Measurements from ENCODE around the gene TCF7L1. TPM values are rescaled to one million over a fixed set of nuclear protein-coding genes. Genes with fewer than 3 reads are reported as not detected.
A peak's percentile ranks its signal among the peaks of the same experiment; 100 is the strongest.

TCF7L1 gene
- total RNA-seq, 1 experiment from 2014 or later: 3.0 TPM

- CTCF ChIA-PET: no interaction called here
- H3K27ac Mint-ChIP-seq (ENCODE audit: unreplicated experiment): no peak overlapping the region
Measured at GRCh38 chr2:85243101-85244072, 110.2 kb downstream of the TCF7L1 start.

GRCh38 chr2:85244828-85245227 lies 111.6 kb downstream of the TCF7L1 start:
- CTCF ChIA-PET: no interaction called here
- Mint-ChIP-seq H3K4me3 (ENCODE audit: low read depth, unreplicated experiment) (no peak overlapping the region), H3K4me1 (ENCODE audit: low read depth, unreplicated experiment) (no peaks in the 10 kb centered on the region), H3K9me3 (ENCODE audit: low read depth, unreplicated experiment) (no peaks in the 10 kb centered on the region), H3K36me3 (ENCODE audit: insufficient read depth, unreplicated experiment) (no peaks in the 10 kb centered on the region), H3K27me3 (ENCODE audit: unreplicated experiment) (peaks cover 22% of the 10 kb centered on the region), H3K27ac (ENCODE audit: unreplicated experiment) (no peak overlapping the region)
- intact Hi-C loops (cut with micrococcal nuclease; ENCODE audit: unreplicated experiment): no loop called here
- no TSS peak for BruUV-seq (replicated peaks)
- TF ChIP-seq CTCF (IDR thresholded peaks at IDR 0.05; ENCODE audit: unreplicated experiment): no peak
- DNase-seq: no peak

More at GRCh38 chr2:85243101-85244072, 110.2 kb downstream of the TCF7L1 start:
- Mint-ChIP-seq H3K36me3 (ENCODE audit: insufficient read depth, unreplicated experiment) (no peaks in the 10 kb centered on the region), H3K4me3 (ENCODE audit: low read depth, unreplicated experiment) (no peak overlapping the region), H3K27me3 (ENCODE audit: unreplicated experiment) (peaks cover 22% of the 10 kb centered on the region), H3K9me3 (ENCODE audit: low read depth, unreplicated experiment) (no peaks in the 10 kb centered on the region), H3K4me1 (ENCODE audit: low read depth, unreplicated experiment) (no peaks in the 10 kb centered on the region)
- peak; percentile 39 for DNase-seq
- intact Hi-C loops (cut with micrococcal nuclease; ENCODE audit: unreplicated experiment): no loop called here
- BruUV-seq (replicated peaks): no TSS peak
- no peak for TF ChIP-seq CTCF (IDR thresholded peaks at IDR 0.05; ENCODE audit: unreplicated experiment)

- Mint-ChIP-seq H3K36me3 (ENCODE audit: insufficient read depth, unreplicated experiment) (no peaks in the 10 kb centered on the region), H3K27ac (ENCODE audit: unreplicated experiment) (no peak overlapping the region), H3K27me3 (ENCODE audit: unreplicated experiment) (peaks cover 22% of the 10 kb centered on the region), H3K4me1 (ENCODE audit: low read depth, unreplicated experiment) (no peaks in the 10 kb centered on the region), H3K4me3 (ENCODE audit: low read depth, unreplicated experiment) (no peak overlapping the region), H3K9me3 (ENCODE audit: low read depth, unreplicated experiment) (no peaks in the 10 kb centered on the region)
- no peak for DNase-seq
- TF ChIP-seq CTCF (IDR thresholded peaks at IDR 0.05; ENCODE audit: unreplicated experiment): no peak
- no TSS peak for BruUV-seq (replicated peaks)
- intact Hi-C loops (cut with micrococcal nuclease; ENCODE audit: unreplicated experiment): no loop called here
- CTCF ChIA-PET: interaction anchor here (0.6 kb wide), 1 partner anchor 331 kb away, joined by 10 read pairs; the partner anchor contains the start of gene VAMP8
Measured at GRCh38 chr2:85245891-85246290, 112.7 kb downstream of the TCF7L1 start.

GRCh38 chr2:85246348-85246747 lies 113.2 kb downstream of the TCF7L1 start:
- H3K9me3 Mint-ChIP-seq (ENCODE audit: low read depth, unreplicated experiment): no peaks in the 10 kb centered on the region
- H3K27ac Mint-ChIP-seq (ENCODE audit: unreplicated experiment): no peak overlapping the region
- no TSS peak for BruUV-seq (replicated peaks)
- no peaks in the 10 kb centered on the region for H3K4me1 Mint-ChIP-seq (ENCODE audit: low read depth, unreplicated experiment)
- no peaks in the 10 kb centered on the region for H3K36me3 Mint-ChIP-seq (ENCODE audit: insufficient read depth, unreplicated experiment)
- DNase-seq: no peak
- H3K27me3 Mint-ChIP-seq (ENCODE audit: unreplicated experiment): peaks cover 22% of the 10 kb centered on the region
- CTCF ChIA-PET: interaction anchor here (0.6 to 0.9 kb wide), 2 partner anchors 9 to 331 kb away, joined by 3 to 10 read pairs; partner anchors contain the start of gene VAMP8
- intact Hi-C loops (cut with micrococcal nuclease; ENCODE audit: unreplicated experiment): no loop called here
- no peak for TF ChIP-seq CTCF (IDR thresholded peaks at IDR 0.05; ENCODE audit: unreplicated experiment)
- no peak overlapping the region for H3K4me3 Mint-ChIP-seq (ENCODE audit: low read depth, unreplicated experiment)

Data from Calu3 (cell line).